IMR-90 (cell line): ENCODE measurements around the gene PPDPF. TPM values are rescaled to one million over a fixed set of nuclear protein-coding genes. Genes with fewer than 3 reads are reported as not detected.

Experiments used
- ATAC-seq: fragments of 200-7000 bp; cut with Tn5 transposase; 2 replicates; pipeline ENCODE4 v1.9.1; 2020; ENCODE audit warnings: low read depth, mild to moderate bottlenecking, moderate library complexity
- BruUV-seq: library from RNA; stranded (reverse); fragments of 400-500 nt; replicated peaks from 2 replicates; lab custom pipeline; 2021; lab: Mats Ljungman, UMichigan
- CTCF ChIA-PET: fragments of 300-600 bp; formaldehyde crosslinking; extraction: SDS; loops from one replicate; lab custom pipeline; 2021; ENCODE audit warnings: antibody characterized with exemption; lab: Yijun Ruan, JAX
- POLR2A ChIA-PET: fragments of 300-600 bp; sonication (Branson Sonifier 250); formaldehyde crosslinking; loops from one replicate; lab custom pipeline; 2022; ENCODE audit warnings: antibody characterized with exemption; ENCODE audit not compliant: unreplicated experiment; lab: Charles Lee
- DNase-seq: peaks from one replicate; pipeline ENCODE4 v3.0.0; 2013
- H2AFZ ChIP-seq: replicated peaks from 2 replicates; pipeline ENCODE3; 2013; ENCODE audit warnings: low read length, mild to moderate bottlenecking; ENCODE audit not compliant: poor library complexity
- H2AK5ac ChIP-seq: 2 replicates; pipeline ENCODE4 v1.6.1; 2013; ENCODE audit warnings: low read depth, low read length, inconsistent platforms
- H2AK9ac ChIP-seq: replicated peaks from 2 replicates; pipeline ENCODE3; 2013; ENCODE audit warnings: mild to moderate bottlenecking, low read depth, low read length, moderate library complexity; ENCODE audit not compliant: poor library complexity
- H2BK120ac ChIP-seq: 2 replicates; pipeline ENCODE4 v1.6.1; 2013; ENCODE audit warnings: low read depth, low read length, inconsistent platforms
- H2BK15ac ChIP-seq: 3 replicates; pipeline ENCODE4 v1.6.1; 2013; ENCODE audit warnings: low read depth, low read length, inconsistent platforms
- H2BK20ac ChIP-seq: 2 replicates; pipeline ENCODE4 v1.6.1; 2013; ENCODE audit warnings: low read depth, mild to moderate bottlenecking, inconsistent platforms, low read length, moderate library complexity
- H2BK5ac ChIP-seq: 2 replicates; pipeline ENCODE4 v1.6.1; 2013; ENCODE audit warnings: mild to moderate bottlenecking, low read depth, low read length, inconsistent platforms; ENCODE audit not compliant: poor library complexity, severe bottlenecking
- H3K14ac ChIP-seq: replicated peaks from 2 replicates; pipeline ENCODE4 v1.6.1; 2013; ENCODE audit warnings: low read depth, low read length, inconsistent platforms
- H3K18ac ChIP-seq: 2 replicates; pipeline ENCODE4 v1.6.1; 2013; ENCODE audit warnings: low read depth, low read length, control low read depth
- H3K23ac ChIP-seq: 2 replicates; pipeline ENCODE4 v1.6.1; 2013; ENCODE audit warnings: low read depth, low read length, inconsistent platforms
- H3K27ac ChIP-seq: 2 replicates; pipeline ENCODE4 v1.5.1; 2013; ENCODE audit warnings: mild to moderate bottlenecking, control low read depth, low read length; ENCODE audit not compliant: insufficient read depth
- H3K27me3 ChIP-seq: 2 replicates; pipeline ENCODE4 v1.6.1; 2013; ENCODE audit warnings: low read length; ENCODE audit not compliant: control insufficient read depth, insufficient read depth
- H3K36me3 ChIP-seq: 2 replicates; pipeline ENCODE4 v1.6.1; 2013; ENCODE audit warnings: low read length, mixed read lengths; ENCODE audit not compliant: control insufficient read depth, insufficient read depth
- H3K4ac ChIP-seq: 2 replicates; pipeline ENCODE4 v1.6.1; 2013; ENCODE audit warnings: low read depth, low read length, inconsistent platforms
- H3K4me1 ChIP-seq: 2 replicates; pipeline ENCODE4 v1.6.1; 2013; ENCODE audit warnings: low read length, mixed read lengths; ENCODE audit not compliant: control insufficient read depth, insufficient read depth
- H3K4me2 ChIP-seq: 2 replicates; pipeline ENCODE4 v1.6.1; 2013; ENCODE audit warnings: low read depth, mild to moderate bottlenecking, control low read depth, low read length, moderate library complexity
- H3K4me3 ChIP-seq: 2 replicates; pipeline ENCODE4 v1.5.1; 2013; ENCODE audit warnings: low read depth, mild to moderate bottlenecking, control low read depth, low read length, moderate library complexity; ENCODE audit not compliant: insufficient read depth
- H3K56ac ChIP-seq: 2 replicates; pipeline ENCODE4 v1.6.1; 2013; ENCODE audit warnings: low read length, inconsistent platforms; ENCODE audit not compliant: insufficient read depth; ENCODE audit errors: extremely low read depth
- H3K79me1 ChIP-seq, 2 experiments: 2 replicates each; pipeline ENCODE4 v1.6.1; 2013; ENCODE audit warnings: low read length in 2 of 2, inconsistent platforms in 1 of 2, low read depth in 1 of 2
- H3K9ac ChIP-seq: 2 replicates; pipeline ENCODE4 v1.6.1; 2013; ENCODE audit warnings: low read depth, low read length, control low read depth
- H3K9me1 ChIP-seq: 2 replicates; pipeline ENCODE4 v1.6.1; 2013; ENCODE audit warnings: low read length, inconsistent platforms; ENCODE audit not compliant: insufficient read depth
- H3K9me3 ChIP-seq: 2 replicates; pipeline ENCODE4 v1.6.1; 2013; ENCODE audit warnings: low read length; ENCODE audit not compliant: control insufficient read depth, insufficient read depth
- H4K20me1 ChIP-seq: 2 replicates; pipeline ENCODE4 v1.6.1; 2013; ENCODE audit warnings: low read length, inconsistent platforms; ENCODE audit not compliant: insufficient read depth
- H4K5ac ChIP-seq: 2 replicates; pipeline ENCODE4 v1.6.1; 2013; ENCODE audit warnings: mild to moderate bottlenecking, low read depth, low read length, control low read depth
- H4K8ac ChIP-seq, 2 experiments: 2 replicates each; pipeline ENCODE4 v1.6.1; 2013; ENCODE audit warnings: low read depth in 2 of 2, low read length in 2 of 2, control low read depth in 1 of 2, inconsistent platforms in 1 of 2
- H4K91ac ChIP-seq: 2 replicates; pipeline ENCODE4 v1.6.1; 2013; ENCODE audit warnings: low read depth, low read length, inconsistent platforms; ENCODE audit not compliant: insufficient read depth
- CEBPB ChIP-seq: IDR thresholded peaks from 2 replicates; pipeline ENCODE4 v1.6.1; 2012; ENCODE audit warnings: low read depth, low read length, improper control_type of control experiment
- CHD1 ChIP-seq: IDR thresholded peaks from 2 replicates; pipeline ENCODE4 v1.6.1; 2012; ENCODE audit warnings: low read depth, low read length, improper control_type of control experiment
- MAFK ChIP-seq: IDR thresholded peaks from 2 replicates; pipeline ENCODE4 v1.6.1; 2012; ENCODE audit warnings: low read depth, low read length, improper control_type of control experiment
- RAD21 ChIP-seq: IDR thresholded peaks from 2 replicates; pipeline ENCODE4 v1.6.1; 2012; ENCODE audit warnings: low read length, improper control_type of control experiment
- SMC3 ChIP-seq: fragments of 150-350 bp; IDR thresholded peaks from 2 replicates; pipeline ENCODE4 v1.6.1; 2016; ENCODE audit warnings: low read depth, mild to moderate bottlenecking, antibody characterized with exemption, low read length, moderate library complexity
- WGBS, 2 experiments: methylation state at CpG; one replicate each; pipeline versions ENCODE4 v1.1.5 to v1.1.7; 2013; ENCODE audit warnings: missing lambda C conversion rate in 2 of 2; ENCODE audit not compliant: insufficient read length in 1 of 2; ENCODE audit errors: extremely low coverage in 2 of 2; 5-methylcytosine and 5-hydroxymethylcytosine counted together
- dilution Hi-C: fragments of 300-500 bp; cut with HindIII; formaldehyde crosslinking; loops from one replicate; pipeline ENCODE4 v1.14.3; 2018; ENCODE audit warnings: low sequenced_read_pairs; ENCODE audit not compliant: unreplicated experiment
- in situ Hi-C: fragments of 300-500 bp; cut with MboI; formaldehyde crosslinking; loops from 3 replicates; pipeline ENCODE4 v1.14.3; 2019; ENCODE audit warnings: low sequenced_read_pairs, inconsistent platforms, mixed read lengths
- intact Hi-C: fragments of 100-400 bp; cut with micrococcal nuclease; formaldehyde crosslinking; loops from 2 replicates; pipeline ENCODE4 v1.10.0; 2022
- polyA plus RNA-seq, 3 experiments: library from polyadenylated mRNA; depleted of rRNA; stranded (reverse); fragments of >200 nt; gene quantifications; 2 replicates each; pipeline ENCODE4 v1.2.3, GENCODE V29; 2012; ENCODE audit warnings: low replicate concordance in 1 of 3
- total RNA-seq: library from RNA; depleted of rRNA; stranded (reverse); fragments of >200 nt; gene quantifications from 2 replicates; pipeline ENCODE4 v1.2.3, GENCODE V29; 2012

The PPDPF gene
- total and polyA plus RNA-seq, 2 of the 4 experiments (the other 2 are of a cell fraction), result 12.9 to 171 TPM

DNA sequence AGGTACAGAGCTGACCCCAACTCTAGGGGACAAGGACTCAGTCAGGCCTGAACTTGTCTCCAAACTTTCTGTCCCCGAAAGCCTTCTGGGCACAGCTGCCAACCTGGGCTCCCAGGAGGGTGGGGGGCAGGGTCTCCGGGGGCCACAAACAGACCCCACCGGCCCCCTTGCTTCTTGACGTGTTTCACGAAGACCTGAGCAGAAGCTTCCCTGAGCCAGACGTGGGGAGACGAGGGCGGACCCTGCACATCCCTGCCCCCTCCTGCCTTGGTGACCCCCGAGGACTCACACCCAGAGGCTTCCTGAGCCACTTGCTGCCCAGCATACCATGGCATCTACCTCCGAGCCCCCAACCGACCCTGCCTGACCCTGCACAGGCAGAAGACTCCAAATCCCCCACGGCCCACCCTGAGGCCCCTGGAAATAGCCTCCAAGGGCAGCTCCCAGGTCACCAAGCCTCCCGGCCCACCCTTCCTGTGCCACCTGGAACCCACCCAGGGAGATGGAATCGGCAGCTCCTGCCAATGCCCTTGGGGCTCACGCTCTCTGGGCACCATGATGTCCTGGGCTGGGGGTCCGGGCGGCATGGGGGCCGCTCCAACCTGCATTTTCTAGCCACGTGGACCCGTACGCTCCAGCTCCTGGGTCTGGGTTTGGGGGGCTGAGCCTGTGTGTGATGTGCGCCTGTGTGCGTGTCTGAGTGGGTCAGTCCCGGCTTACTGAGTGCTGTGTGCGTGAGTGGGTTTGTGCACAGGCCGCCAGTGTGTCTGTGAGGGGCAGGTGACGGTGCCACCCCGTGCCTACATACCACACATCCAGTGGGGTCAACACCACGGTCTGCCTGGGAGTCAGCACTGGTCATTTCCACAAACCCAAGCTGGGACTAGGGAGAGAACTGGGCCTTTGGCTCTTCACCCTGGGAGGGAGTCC, 19.1 kb downstream of the PPDPF start:
- Histone ChIP-seq H3K14ac (no peak overlapping the region), H4K8ac (no peak overlapping the region), H3K18ac (no peak overlapping the region), H2AK5ac (no peak overlapping the region; the same call in 1 of the 2 replicates), H3K4me3 (no peak overlapping the region), H4K5ac (no peak overlapping the region; the same call in 1 of the 2 replicates), H3K23ac (no peak overlapping the region), H3K4me2 (no peak overlapping the region), H3K27ac (no peak overlapping the region), H2BK5ac (no peak overlapping the region), H3K9me3 (no peaks in the 10 kb centered on the region), H3K9me1 (no peaks in the 10 kb centered on the region), H2AFZ (peak overlapping the region; percentile 32), H2AK9ac (no peak overlapping the region), H3K4me1 (peaks cover 3% of the 10 kb centered on the region; the same call in 1 of the 2 replicates), H3K9ac (no peak overlapping the region), H3K27me3 (peaks cover 3% of the 10 kb centered on the region; the same call in 1 of the 2 replicates), H3K56ac (no peak overlapping the region), H2BK20ac (no peak overlapping the region), H3K36me3 (no peaks in the 10 kb centered on the region), H4K91ac (no peak overlapping the region), H2BK120ac (no peak overlapping the region), H4K20me1 (no peaks in the 10 kb centered on the region), H3K79me1 (no peaks in the 10 kb centered on the region), H3K4ac (no peak overlapping the region), H2BK15ac (no peak overlapping the region)
- TF ChIP-seq CHD1 (no peak), MAFK (no peak), SMC3 (no peak), CEBPB (no peak), RAD21 (no peak)
- POLR2A ChIA-PET, result no interaction called here
- 90% methylated on average over 11 of the region's 29 CpGs; no CpG with 5 or more reads in 1 of the 2 experiments for WGBS, 2 experiments
- CTCF ChIA-PET, result no interaction called here
- dilution Hi-C loops (no loop called here), intact Hi-C loops (loop anchor here (2.0 to 10.0 kb wide), 4 partner anchors 115 to 518 kb away; partner anchors contain the start of genes RTEL1, STMN3 and UCKL1), in situ Hi-C loops (loop anchor here (10.0 kb wide), 2 partner anchors 325 to 435 kb away; partner anchors contain the start of genes ABHD16B, SAMD10 and TPD52L2)
- ATAC-seq, result no peak
- BruUV-seq, result no TSS peak
- no peak for DNase-seq
